H1 (cell line): ENCODE measurements around the gene BTAF1. TPM values are rescaled to one million over a fixed set of nuclear protein-coding genes. Genes with fewer than 3 reads are reported as not detected.

ENCODE experiments used
- CTCF ChIA-PET: fragments of 300-600 bp; sonication (Branson Sonifier 250); formaldehyde crosslinking; loops from one replicate; lab custom pipeline; 2021; ENCODE audit not compliant: partially characterized antibody; lab: Charles Lee
- POLR2A ChIA-PET: fragments of 300-600 bp; sonication (Branson Sonifier 250); formaldehyde crosslinking; loops from one replicate; lab custom pipeline; 2021; ENCODE audit warnings: inconsistent platforms; ENCODE audit not compliant: partially characterized antibody; lab: Charles Lee
- DNase-seq, 2 experiments: peaks; one replicate each; pipeline versions ENCODE4 v3.0.0 to v3.0.0-alpha.2; 2010 to 2022; ENCODE audit warnings: low spot score in 2 of 2, low read depth in 1 of 2, mixed read lengths in 1 of 2
- FAIRE-seq: peaks from 2 replicates; lab custom pipeline; 2011; peaks lifted over from hg19 to GRCh38; lab: Jason Lieb, UNC
- H2AFZ ChIP-seq: 2 replicates; pipeline ENCODE4 v1.8.1; 2012; ENCODE audit warnings: low read length, inconsistent platforms
- H2AK5ac ChIP-seq: 2 replicates; pipeline ENCODE4 v1.6.1; 2013; ENCODE audit warnings: low read depth, low read length
- H2BK120ac ChIP-seq: replicated peaks from 2 replicates; pipeline ENCODE3; 2013; ENCODE audit warnings: low read depth, low read length, inconsistent platforms
- H2BK12ac ChIP-seq: 2 replicates; pipeline ENCODE4 v1.6.1; 2013; ENCODE audit warnings: low read depth, low read length
- H2BK15ac ChIP-seq: 2 replicates; pipeline ENCODE4 v1.6.1; 2013; ENCODE audit warnings: low read length
- H2BK20ac ChIP-seq: 2 replicates; pipeline ENCODE4 v1.6.1; 2013; ENCODE audit warnings: low read length
- H2BK5ac ChIP-seq: 2 replicates; pipeline ENCODE4 v1.6.1; 2013; ENCODE audit warnings: low read depth, low read length
- H3K14ac ChIP-seq: 2 replicates; pipeline ENCODE4 v1.6.1; 2013; ENCODE audit warnings: inconsistent platforms; ENCODE audit not compliant: insufficient read length
- H3K18ac ChIP-seq: 2 replicates; pipeline ENCODE4 v1.6.1; 2013; ENCODE audit warnings: low read length; ENCODE audit errors: extremely low read depth
- H3K23ac ChIP-seq: 2 replicates; pipeline ENCODE4 v1.6.1; 2013; ENCODE audit warnings: inconsistent platforms; ENCODE audit not compliant: insufficient read length
- H3K23me2 ChIP-seq: 2 replicates; pipeline ENCODE4 v1.6.1; 2013; ENCODE audit warnings: low read depth, low read length
- H3K27ac ChIP-seq: 2 replicates; pipeline ENCODE4 v1.6.1; 2011; ENCODE audit warnings: low read depth, low read length, inconsistent platforms
- H3K27me3 ChIP-seq, 4 experiments: replicated peaks in 1 of 4; 1 replicate in 1 of 4; 2 replicates in 3 of 4; pipeline versions ENCODE4 v1.6.1 to v1.8.1; 2011 to 2013; ENCODE audit warnings: low read length in 3 of 4, mild to moderate bottlenecking in 3 of 4, inconsistent platforms in 2 of 4, mixed read lengths in 2 of 4, moderate library complexity in 1 of 4; ENCODE audit not compliant: control insufficient read depth in 3 of 4, insufficient read depth in 3 of 4; ENCODE audit errors: extremely low read depth in 1 of 4
- H3K36me3 ChIP-seq, 4 experiments: 2 replicates each; pipeline versions ENCODE4 v1.6.1 to v1.8.1; 2011 to 2013; ENCODE audit warnings: mild to moderate bottlenecking in 4 of 4, low read length in 3 of 4, moderate library complexity in 2 of 4, control low read depth in 1 of 4, inconsistent platforms in 1 of 4; ENCODE audit not compliant: insufficient read depth in 4 of 4, control insufficient read depth in 2 of 4
- H3K4ac ChIP-seq: replicated peaks from 2 replicates; pipeline ENCODE3; 2013; ENCODE audit warnings: low read length, low read depth, mixed read lengths, inconsistent platforms; ENCODE audit not compliant: insufficient read length
- H3K4me1 ChIP-seq, 4 experiments: replicated peaks in 1 of 4; 1 replicate in 1 of 4; 2 replicates in 3 of 4; pipeline versions ENCODE4 v1.6.1 to v1.8.1; 2011 to 2013; ENCODE audit warnings: low read length in 3 of 4, inconsistent platforms in 2 of 4, mixed read lengths in 1 of 4; ENCODE audit not compliant: insufficient read depth in 4 of 4, control insufficient read depth in 3 of 4
- H3K4me2 ChIP-seq, 2 experiments: 2 replicates each; pipeline versions ENCODE4 v1.6.1 to v1.8.1; 2011 to 2013; ENCODE audit warnings: low read depth in 2 of 2, low read length in 2 of 2, control low read depth in 1 of 2, inconsistent platforms in 1 of 2, mild to moderate bottlenecking in 1 of 2; ENCODE audit not compliant: insufficient read depth in 1 of 2
- H3K4me3 ChIP-seq, 4 experiments: fragments of 200-600, 300-600 bp in 1 of 4; sonication (generic), shearing (Covaris generic), sonication (Bioruptor Twin) in 1 of 4; 2 replicates each; pipeline versions ENCODE4 v1.5.1 to v1.8.1; 2011 to 2016; ENCODE audit warnings: low read length in 4 of 4, low read depth in 3 of 4, control low read depth in 2 of 4, inconsistent platforms in 2 of 4, mild to moderate bottlenecking in 2 of 4, mixed read lengths in 1 of 4, moderate library complexity in 1 of 4; ENCODE audit not compliant: insufficient read depth in 2 of 4; ENCODE audit errors: extremely low read depth in 1 of 4
- H3K56ac ChIP-seq: replicated peaks from 2 replicates; pipeline ENCODE3; 2013; ENCODE audit warnings: low read depth, mild to moderate bottlenecking, mixed read lengths, low read length, inconsistent platforms; ENCODE audit not compliant: insufficient read length
- H3K79me1 ChIP-seq: 2 replicates; pipeline ENCODE4 v1.6.1; 2013; ENCODE audit warnings: low read depth, low read length, control low read depth
- H3K79me2 ChIP-seq, 2 experiments: 2 replicates each; pipeline versions ENCODE4 v1.6.1 to v1.8.1; 2012 to 2013; ENCODE audit warnings: low read length in 2 of 2, mild to moderate bottlenecking in 2 of 2, inconsistent platforms in 1 of 2; ENCODE audit not compliant: insufficient read depth in 2 of 2, control insufficient read depth in 1 of 2
- H3K9ac ChIP-seq, 4 experiments: replicated peaks in 1 of 4; 1 replicate in 1 of 4; 2 replicates in 3 of 4; pipeline versions ENCODE4 v1.6.1 to v1.8.1; 2011 to 2013; ENCODE audit warnings: low read depth in 3 of 4, low read length in 3 of 4, control low read depth in 2 of 4, mild to moderate bottlenecking in 2 of 4, moderate library complexity in 2 of 4, inconsistent platforms in 1 of 4; ENCODE audit errors: extremely low read depth in 1 of 4
- H3K9me3 ChIP-seq, 2 experiments: 2 replicates each; pipeline versions ENCODE4 v1.6.1 to v1.8.1; 2012 to 2013; ENCODE audit warnings: mild to moderate bottlenecking in 2 of 2, moderate library complexity in 2 of 2, control low read depth in 1 of 2, inconsistent platforms in 1 of 2, low read depth in 1 of 2, low read length in 1 of 2, mixed read lengths in 1 of 2; ENCODE audit not compliant: insufficient read depth in 2 of 2
- H4K20me1 ChIP-seq, 2 experiments: replicated peaks in 1 of 2; 2 replicates each; pipeline versions ENCODE3 to v1.8.1; 2011 to 2013; ENCODE audit warnings: inconsistent platforms in 2 of 2, low read length in 2 of 2, mild to moderate bottlenecking in 1 of 2; ENCODE audit not compliant: insufficient read depth in 2 of 2, control insufficient read depth in 1 of 2
- H4K5ac ChIP-seq: 2 replicates; pipeline ENCODE4 v1.6.1; 2013; ENCODE audit warnings: low read length, low read depth, mixed read lengths, inconsistent platforms; ENCODE audit not compliant: insufficient read length
- H4K8ac ChIP-seq: 2 replicates; pipeline ENCODE4 v1.8.0; 2013; ENCODE audit warnings: mild to moderate bottlenecking, moderate library complexity, low read length, inconsistent platforms; ENCODE audit not compliant: insufficient read depth; ENCODE audit errors: extremely low read depth
- H4K91ac ChIP-seq: replicated peaks from 2 replicates; pipeline ENCODE3; 2013; ENCODE audit warnings: low read length, mixed read lengths, inconsistent platforms; ENCODE audit not compliant: insufficient read length
- ATF2 ChIP-seq: IDR thresholded peaks from 2 replicates; pipeline ENCODE4 v1.6.1; 2012; ENCODE audit warnings: low read length, inconsistent platforms
- BRCA1 ChIP-seq: IDR thresholded peaks from 2 replicates; pipeline ENCODE4 v1.6.1; 2012; ENCODE audit warnings: low read depth, low read length, improper control_type of control experiment
- CTCF ChIP-seq, 3 experiments: IDR thresholded peaks; 1 replicate in 2 of 3; 2 replicates in 1 of 3; pipeline versions ENCODE4 v1.5.1 to v1.6.1; 2011; ENCODE audit warnings: low read length in 3 of 3, mild to moderate bottlenecking in 3 of 3, inconsistent platforms in 2 of 3, low read depth in 1 of 3, moderate library complexity in 1 of 3; ENCODE audit not compliant: insufficient read depth in 1 of 3; ENCODE audit errors: control extremely low read depth in 1 of 3
- EP300 ChIP-seq, 2 experiments: IDR thresholded peaks; 1 replicate in 1 of 2; 2 replicates in 1 of 2; pipeline ENCODE4 v1.6.1; 2011 to 2012; ENCODE audit warnings: low read depth in 2 of 2, low read length in 2 of 2, mild to moderate bottlenecking in 2 of 2, borderline replicate concordance in 1 of 2, inconsistent platforms in 1 of 2, moderate library complexity in 1 of 2
- HDAC6 ChIP-seq: IDR thresholded peaks from one replicate; pipeline ENCODE4 v1.7.1; 2012; ENCODE audit warnings: low read depth, mild to moderate bottlenecking, inconsistent platforms, low read length, moderate library complexity
- JUN ChIP-seq: IDR thresholded peaks from 2 replicates; pipeline ENCODE4 v1.6.1; 2011; ENCODE audit warnings: low read depth, mild to moderate bottlenecking, improper control_type of control experiment, low read length
- SAP30 ChIP-seq: fragments of 300-600 bp; sonication (generic); IDR thresholded peaks from 2 replicates; pipeline ENCODE4 v1.7.1; 2012; ENCODE audit warnings: low read length, moderate library complexity, mild to moderate bottlenecking, inconsistent platforms; ENCODE audit not compliant: insufficient read depth, insufficient replicate concordance
- SIX5 ChIP-seq: IDR thresholded peaks from 2 replicates; pipeline ENCODE4 v1.6.1; 2011; ENCODE audit warnings: mild to moderate bottlenecking, low read depth, low read length
- SP4 ChIP-seq: IDR thresholded peaks from 2 replicates; pipeline ENCODE4 v1.6.1; 2012; ENCODE audit warnings: low read length, inconsistent platforms
- SRF ChIP-seq: IDR thresholded peaks from 2 replicates; pipeline ENCODE4 v1.6.1; 2011; ENCODE audit warnings: mild to moderate bottlenecking, low read depth, low read length, moderate library complexity
- WGBS, 2 experiments: shearing (Covaris generic) in 1 of 2; methylation state at CpG; one replicate each; pipeline versions ENCODE4 v1.1.6 to v1.1.7; 2013 to 2015; ENCODE audit warnings: low lambda C conversion rate in 2 of 2, mixed read lengths in 2 of 2, inconsistent platforms in 1 of 2, low coverage in 1 of 2, missing lambda C conversion rate in 1 of 2; ENCODE audit not compliant: insufficient replicate concordance in 2 of 2, insufficient coverage in 1 of 2, insufficient read length in 1 of 2; ENCODE audit errors: extremely low coverage in 1 of 2, missing lambda C conversion rate in 1 of 2; 5-methylcytosine and 5-hydroxymethylcytosine counted together
- polyA plus RNA-seq, 7 experiments: library from polyadenylated mRNA; depleted of rRNA in 3 of 7; stranded (reverse) in 5 of 7; unstranded in 2 of 7; fragments of >200 nt in 5 of 7; fragments of 200-250 nt in 2 of 7; gene quantifications; 1 replicate in 5 of 7; 2 replicates in 1 of 7; 4 replicates in 1 of 7; pipeline versions ENCODE4 v1.2.1 to v1.2.3, GENCODE V29; 2011 to 2013; ENCODE audit warnings: missing spikeins in 2 of 7, mixed read lengths in 2 of 7
- total RNA-seq: library from RNA; stranded (reverse); fragmentation: NEBNext Ultra II Directional; extraction: Animal tissue kit (Norgen Biotek cat#: 25700); gene quantifications from 2 replicates; pipeline ENCODE4 v1.2.1, GENCODE V29; 2021

BTAF1 gene
- total and polyA plus RNA-seq, 2 of the 8 experiments (the other 6 are each of a cell fraction or from before 2014, with no cell fraction given), result 24.5 to 39.1 TPM

- Histone ChIP-seq H2BK20ac (no peak overlapping the region), H3K23ac (no peak overlapping the region), H3K9ac (no peak overlapping the region), H2BK5ac (no peak overlapping the region), H4K20me1 (peaks cover 0 to under 1% of the 10 kb centered on the region in 2 experiments), H3K4me1 (no peaks in the 10 kb centered on the region; a peak in 1 of 7 replicates), H3K9me3 (0 out of 4 replicates have a peak, but pooled peaks cover 0 to 3% of the 10 kb centered on the region in 2 experiments), H2AK5ac (no peak overlapping the region), H3K4me3 (no peak overlapping the region), H2BK120ac (no peak overlapping the region), H3K18ac (no peak overlapping the region), H2AFZ (no peak overlapping the region), H3K79me1 (no peaks in the 10 kb centered on the region), H3K23me2 (no peaks in the 10 kb centered on the region), H2BK15ac (no peak overlapping the region), H3K27me3 (no peaks in the 10 kb centered on the region), H4K8ac (no peak overlapping the region), H3K79me2 (peaks cover 0 to 6% of the 10 kb centered on the region in 2 experiments; a peak in 2 of 4 replicates), H4K5ac (no peak overlapping the region), H3K14ac (no peak overlapping the region), H4K91ac (no peak overlapping the region), H3K4ac (no peak overlapping the region), H2BK12ac (no peak overlapping the region), H3K4me2 (no peak overlapping the region), H3K56ac (no peak overlapping the region), H3K36me3 (no peaks in the 10 kb centered on the region), H3K27ac (no peak overlapping the region)
- ChIA-PET CTCF (interaction anchor here (0.7 to 2.5 kb wide), 2 partner anchors 11 to 737 kb away, joined by 3 to 8 read pairs; no protein-coding TSS in a partner anchor), POLR2A (no interaction called here)
- WGBS, 2 experiments, result 91% methylated on average over 1 of the region's 1 CpG; no CpG with 5 or more reads in 1 of the 2 experiments
- DNase-seq, result no peak
- no peak for FAIRE-seq
- TF ChIP-seq BRCA1 (no peak), SIX5 (no peak), JUN (no peak), SP4 (no peak), ATF2 (no peak), HDAC6 (no peak), EP300 (IDR thresholded peaks at IDR 0.05; ENCODE audit: borderline replicate concordance in 1 of 2, low read depth in 2 of 2, low read length in 2 of 2) (no peak), CTCF (IDR thresholded peaks at IDR 0.05; ENCODE audit: control extremely low read depth in 1 of 3, insufficient read depth in 1 of 3, low read depth in 1 of 3, low read length in 3 of 3) (no peak), SRF (no peak), SAP30 (no peak)
These were observed 3.9 kb upstream of the BTAF1 start for GRCh38 chr10:91919651-91920050.
